HUDEP-2 (cell line): ENCODE results near the gene ERH.
"Not testable (repeated sequence)": the region's sequence is repeated elsewhere in the genome, so short reads cannot be mapped to it uniquely, and the experiment has no call there.

ENCODE experiments used
- DNase-seq, 76 experiments: peaks; one replicate each; lab custom pipeline; 2025; ENCODE audit not compliant: unreplicated experiment in 76 of 76; lab: John Stamatoyannopoulos, UW

The ERH gene

DNA sequence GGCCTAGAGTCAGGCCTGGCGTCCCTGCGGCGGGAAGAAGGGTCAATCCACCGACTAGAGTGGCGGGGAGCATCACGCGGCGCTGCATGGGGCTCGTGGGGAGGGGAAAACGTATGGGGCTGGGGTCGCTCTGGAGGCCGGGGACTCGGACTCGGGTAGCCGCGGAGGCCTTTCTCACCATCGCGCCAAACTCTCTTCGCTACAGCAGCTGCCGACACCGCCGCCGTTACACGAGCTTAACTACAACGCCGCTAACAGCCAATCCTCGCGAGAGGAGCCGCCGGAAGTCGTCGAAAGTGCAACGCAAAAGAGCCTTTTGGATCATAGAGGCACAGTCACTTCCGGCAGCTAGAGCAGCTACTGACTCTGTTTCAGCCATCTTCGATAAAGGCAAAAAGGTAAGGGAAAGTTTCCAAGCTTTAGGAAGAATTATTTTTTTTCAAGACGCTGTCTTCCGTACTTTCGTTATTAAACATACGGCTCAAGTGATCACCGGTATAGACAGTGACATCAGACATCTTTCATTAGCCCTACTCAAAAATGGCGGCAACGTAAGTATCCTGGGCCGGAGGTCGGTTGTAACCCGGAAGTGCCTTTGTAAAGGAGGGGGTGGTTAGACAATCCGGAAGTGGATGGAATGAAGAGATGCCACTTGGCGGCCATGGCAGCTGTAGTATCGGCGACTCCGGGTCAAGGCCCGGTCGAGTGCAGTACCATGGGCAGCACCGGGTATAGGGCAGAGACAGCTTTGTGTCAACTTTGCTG is at the start of gene ERH, which contains the start of gene SLC39A9:
ERH (minus strand) TSS at position 247 of the 765 bp plus-strand sequence; CDS start at position 181, 66 bp downstream.
SLC39A9 (plus strand) TSS at position 640 of the 765 bp plus-strand sequence. CDS start 678 bp downstream, outside the sequence.
- DNase-seq, result peak; percentile 25 to 95 (median 87)

GRCh38 chr14:69443296-69443805 is 45.3 kb upstream of the ERH start:
- DNase-seq, result no peak

DNA sequence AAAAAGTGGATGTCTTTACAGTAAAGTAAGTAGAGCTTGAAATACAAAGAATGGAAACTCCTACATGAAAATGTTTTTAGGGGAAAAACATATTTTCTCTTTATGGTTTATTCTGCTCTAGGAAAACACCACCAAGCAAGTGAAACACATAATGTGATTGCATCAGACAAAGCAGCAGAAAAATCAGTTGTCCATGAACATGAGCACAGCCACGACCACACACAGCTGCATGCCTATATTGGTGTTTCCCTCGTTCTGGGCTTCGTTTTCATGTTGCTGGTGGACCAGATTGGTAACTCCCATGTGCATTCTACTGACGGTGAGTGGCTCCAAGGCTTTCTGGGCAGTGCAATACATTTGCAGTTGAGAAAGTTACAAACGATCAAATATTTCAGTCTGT is 43.8 kb upstream of the ERH start:
- no peak for DNase-seq

GRCh38 chr14:69439521-69440270 is 41.6 kb upstream of the ERH start:
- no peak for DNase-seq

- no peak for DNase-seq
These were observed 34.3 kb upstream of the ERH start for GRCh38 chr14:69432364-69432763.

- no peak for DNase-seq
These were observed 32.3 kb upstream of the ERH start for GRCh38 chr14:69430306-69430939.

GRCh38 chr14:69429643-69430042 is 31.5 kb upstream of the ERH start:
- no peak for DNase-seq

- DNase-seq, result no peak
These were observed 30.3 kb upstream of the ERH start for GRCh38 chr14:69428289-69428998.

GRCh38 chr14:69427596-69427995 is 29.5 kb upstream of the ERH start:
- no peak for DNase-seq

DNA sequence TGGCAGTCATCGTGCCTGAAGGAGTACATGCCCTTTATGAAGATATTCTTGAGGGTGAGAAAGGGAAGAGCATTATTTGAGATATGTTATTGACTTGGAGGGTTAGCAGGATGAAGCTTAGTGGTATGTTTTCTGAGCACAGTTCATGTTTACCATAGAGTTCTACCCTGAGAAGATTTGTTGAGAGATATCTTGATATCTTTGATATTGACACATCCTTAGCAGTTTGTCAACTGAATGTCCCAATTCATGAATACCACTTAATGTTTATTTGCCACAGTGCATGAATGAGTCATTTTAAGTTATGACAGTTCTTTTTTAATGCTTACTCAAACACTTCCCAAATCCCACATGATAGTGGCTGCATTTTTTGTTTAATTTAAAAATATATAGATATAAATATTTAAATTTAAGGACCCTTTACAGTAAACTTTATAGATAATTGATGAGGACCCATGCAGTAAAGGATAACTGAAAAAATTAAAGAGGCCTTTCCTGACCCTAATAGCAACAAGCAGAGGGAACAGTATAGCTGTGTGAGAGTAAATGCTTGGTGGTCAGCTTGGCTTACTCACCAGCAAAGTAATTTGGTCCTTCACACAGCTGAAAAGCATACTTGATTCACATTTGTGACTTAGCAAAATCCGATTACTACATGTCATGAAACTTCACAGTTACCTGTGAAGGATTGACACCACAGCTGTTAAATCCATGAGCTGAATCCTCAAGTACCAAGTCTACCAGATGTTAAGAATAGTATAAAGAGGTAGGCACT is 26.2 kb upstream of the ERH start:
- DNase-seq, result no peak

GRCh38 chr14:69423279-69423678 is 25.2 kb upstream of the ERH start:
- no peak for DNase-seq

- not testable (repeated sequence) for DNase-seq
These were observed 18.0 kb upstream of the ERH start for GRCh38 chr14:69416087-69416486.

DNA sequence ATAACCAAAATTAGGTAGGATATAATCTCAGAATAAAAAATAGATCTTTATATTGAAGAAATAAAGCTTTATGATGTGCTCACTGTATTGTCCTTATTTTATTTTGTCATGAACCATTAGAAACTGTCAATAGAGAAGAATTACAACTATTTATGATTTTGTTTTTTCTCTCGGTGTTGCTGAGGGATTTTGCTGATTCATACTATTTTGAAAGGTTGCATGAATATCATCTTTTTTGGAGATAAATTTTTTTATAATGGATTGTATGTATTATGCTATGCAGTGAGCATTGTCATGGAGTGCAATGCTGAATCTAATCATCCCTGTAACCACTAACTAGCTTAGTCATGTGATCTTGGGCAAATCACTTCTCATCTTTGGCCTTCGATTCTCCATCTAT is 15.4 kb upstream of the ERH start:
- no peak for DNase-seq

- no peak for DNase-seq
These were observed 10.3 kb upstream of the ERH start for GRCh38 chr14:69408331-69408960.

DNA sequence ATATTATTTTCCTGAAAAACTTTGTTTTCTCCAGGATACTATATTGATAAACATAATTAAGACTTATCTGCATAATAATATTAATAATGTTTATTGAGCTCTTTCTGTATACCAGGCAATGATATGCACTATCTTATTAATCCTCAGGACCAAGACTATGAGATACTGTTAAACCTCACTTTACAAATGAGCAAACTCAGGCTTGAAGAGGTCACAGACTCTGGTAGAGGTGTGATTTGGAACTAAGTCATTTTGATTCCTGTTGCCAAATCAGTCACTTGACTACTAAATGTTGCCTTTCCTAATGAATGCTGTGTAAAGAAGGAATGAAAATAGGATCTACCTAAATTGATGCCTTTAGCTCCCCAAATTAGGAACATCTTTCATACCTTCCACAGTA is 7.7 kb upstream of the ERH start:
- DNase-seq, result no peak

- no peak for DNase-seq
These were observed 6.8 kb upstream of the ERH start for GRCh38 chr14:69404883-69405282.

DNA sequence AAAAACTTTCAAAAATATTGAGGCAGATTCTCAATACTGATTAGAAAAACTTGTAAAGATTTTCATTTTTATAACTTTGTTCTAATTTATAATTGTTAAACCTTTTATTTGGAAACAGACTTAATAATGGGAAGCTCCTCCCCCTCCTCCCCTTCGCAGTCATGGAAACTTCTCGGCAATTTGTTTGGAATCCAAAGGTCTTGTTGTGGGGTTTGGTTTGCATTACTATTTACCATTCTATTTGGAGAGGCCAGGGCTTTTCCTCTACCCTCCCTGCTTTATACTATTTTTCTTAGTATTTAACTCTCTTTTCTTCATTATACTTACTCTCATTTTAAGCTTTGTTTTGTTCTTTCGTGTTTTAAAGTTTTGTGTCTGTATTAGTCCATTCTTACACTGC is 6.4 kb upstream of the ERH start:
- DNase-seq, result no peak

DNA sequence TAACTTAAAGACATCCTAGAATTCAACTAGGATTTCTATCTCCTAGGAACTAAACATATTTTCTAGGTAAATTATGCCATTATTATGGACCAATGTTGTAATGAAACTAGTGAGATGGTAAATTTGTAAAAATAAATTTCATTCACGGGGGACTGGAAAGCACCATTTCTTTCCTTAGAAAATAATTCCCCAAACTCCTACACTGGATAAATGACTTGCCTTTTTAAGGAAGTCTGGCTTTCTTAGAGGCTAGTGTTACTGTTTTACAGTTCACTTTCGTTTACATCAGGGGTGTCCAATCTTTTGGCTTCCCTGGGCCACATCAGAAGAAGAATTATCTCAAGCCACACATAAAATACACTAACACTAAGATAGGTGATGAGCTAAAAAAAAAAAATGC is 3.7 kb upstream of the ERH start:
- DNase-seq, result no peak

- DNase-seq, result no peak
These were observed 2.1 kb upstream of the ERH start for GRCh38 chr14:69400154-69400553.
